Caco-2 (cell line): ENCODE results near the gene MAST2. TPM values are rescaled to one million over a fixed set of nuclear protein-coding genes. Genes with fewer than 3 reads are reported as not detected.

Experiments used
- BruUV-seq: library from RNA; stranded (reverse); fragments of 400-500 nt; replicated peaks from 2 replicates; lab custom pipeline; 2021; lab: Mats Ljungman, UMichigan
- CTCF ChIA-PET: fragments of 300-600 bp; sonication (Branson Sonifier 250); formaldehyde crosslinking; loops from one replicate; lab custom pipeline; 2022; ENCODE audit warnings: antibody characterized with exemption; lab: Charles Lee
- POLR2A ChIA-PET: fragments of 300-600 bp; sonication (Branson Sonifier 250); formaldehyde crosslinking; loops from one replicate; lab custom pipeline; 2022; ENCODE audit warnings: antibody characterized with exemption; lab: Charles Lee
- DNase-seq, 2 experiments: peaks; one replicate each; pipeline versions ENCODE4 v3.0.0 to v3.0.0-alpha.2; 2020 to 2022
- H3K27me3 ChIP-seq: replicated peaks from 2 replicates; pipeline ENCODE4 v1.6.0; 2011; ENCODE audit warnings: low read length; ENCODE audit not compliant: control insufficient read depth, insufficient read depth
- H3K36me3 ChIP-seq: 2 replicates; pipeline ENCODE4 v1.5.1; 2011; ENCODE audit warnings: low read length; ENCODE audit not compliant: control insufficient read depth, insufficient read depth
- H3K4me1 ChIP-seq: fragments of 250-450 bp; sonication (Bioruptor Pico); 2 replicates; pipeline ENCODE4 v1.5.1; 2020; ENCODE audit warnings: mild to moderate bottlenecking
- H3K4me3 ChIP-seq: 2 replicates; pipeline ENCODE4 v1.5.1; 2011; ENCODE audit warnings: low read depth, mild to moderate bottlenecking, control low read depth, low read length
- H3K9me3 ChIP-seq: fragments of 250-450 bp; sonication (Bioruptor Pico); 2 replicates; pipeline ENCODE4 v1.5.1; 2020; ENCODE audit warnings: mild to moderate bottlenecking, moderate library complexity
- H3K27ac Mint-ChIP-seq: one replicate; pipeline ENCODE4 v1.8.0; 2022; ENCODE audit warnings: mixed read lengths; ENCODE audit not compliant: unreplicated experiment
- H3K27me3 Mint-ChIP-seq: one replicate; pipeline ENCODE4 v1.8.0; 2022; ENCODE audit warnings: mixed read lengths; ENCODE audit not compliant: insufficient read depth, unreplicated experiment
- H3K36me3 Mint-ChIP-seq: one replicate; pipeline ENCODE4 v1.8.0; 2022; ENCODE audit warnings: mild to moderate bottlenecking, mixed read lengths; ENCODE audit not compliant: insufficient read depth, unreplicated experiment
- H3K4me1 Mint-ChIP-seq: one replicate; pipeline ENCODE4 v1.8.0; 2022; ENCODE audit warnings: low read depth, mixed read lengths; ENCODE audit not compliant: unreplicated experiment
- H3K4me3 Mint-ChIP-seq: one replicate; pipeline ENCODE4 v1.8.0; 2022; ENCODE audit warnings: mild to moderate bottlenecking, moderate library complexity, mixed read lengths; ENCODE audit not compliant: unreplicated experiment
- H3K9me3 Mint-ChIP-seq: one replicate; pipeline ENCODE4 v1.8.0; 2022; ENCODE audit warnings: mixed read lengths; ENCODE audit not compliant: unreplicated experiment
- CTCF ChIP-seq, 2 experiments: fragments of 200-600 bp in 1 of 2; IDR thresholded peaks; 1 replicate in 1 of 2; 2 replicates in 1 of 2; pipeline versions ENCODE4 v1.5.1 to v1.8.0; 2011 to 2022; ENCODE audit warnings: antibody characterized with exemption in 1 of 2, control low read depth in 1 of 2, inconsistent platforms in 1 of 2, low read depth in 1 of 2, low read length in 1 of 2, mild to moderate bottlenecking in 1 of 2, moderate library complexity in 1 of 2; ENCODE audit not compliant: insufficient read depth in 1 of 2, severe bottlenecking in 1 of 2, unreplicated experiment in 1 of 2
- intact Hi-C: fragments of 100-400 bp; cut with micrococcal nuclease; formaldehyde crosslinking; loops from one replicate; pipeline ENCODE4 v1.10.0; 2022; ENCODE audit not compliant: unreplicated experiment
- total RNA-seq: library from RNA; stranded (reverse); gene quantifications from 2 replicates; pipeline ENCODE4 v1.2.3, GENCODE V29; 2022

The MAST2 gene
- total RNA-seq, 1 experiment from 2014 or later, result 43.3 TPM

GRCh38 chr1:45804669-45804969 is 1.2 kb downstream of the MAST2 start:
- no peaks in the 10 kb centered on the region for H3K36me3 ChIP-seq
- no TSS peak for BruUV-seq
- H3K4me3 ChIP-seq, result peak overlapping the region; percentile 44
- no peak for DNase-seq
- no peaks in the 10 kb centered on the region for H3K27me3 ChIP-seq
- POLR2A ChIA-PET, result interaction anchor here (1.0 kb wide), 1 partner anchor 118 kb away, joined by 4 read pairs; the partner anchor contains the start of gene GPBP1L1
- Mint-ChIP-seq H3K9me3 (no peaks in the 10 kb centered on the region), H3K27ac (peak overlapping the region; percentile 26), H3K27me3 (no peaks in the 10 kb centered on the region), H3K4me3 (peak overlapping the region; percentile 98), H3K4me1 (peaks cover 24% of the 10 kb centered on the region), H3K36me3 (peaks cover 38% of the 10 kb centered on the region)
- intact Hi-C loops, result loop anchor here (2.0 to 5.0 kb wide), 4 partner anchors 38 to 118 kb away; partner anchors contain the start of genes GPBP1L1 and IPP
- no peaks in the 10 kb centered on the region for H3K9me3 ChIP-seq
- CTCF ChIA-PET, result no interaction called here
- H3K4me1 ChIP-seq, result peaks cover 10% of the 10 kb centered on the region; the same call in 1 of the 2 replicates
- TF ChIP-seq CTCF (IDR thresholded peaks at IDR 0.05; ENCODE audit: insufficient read depth in 1 of 2, low read depth in 1 of 2, low read length in 1 of 2, severe bottlenecking in 1 of 2, unreplicated experiment in 1 of 2), result no peak

- Histone ChIP-seq H3K4me3 (no peak overlapping the region), H3K36me3 (no peaks in the 10 kb centered on the region), H3K27me3 (no peaks in the 10 kb centered on the region), H3K9me3 (no peaks in the 10 kb centered on the region), H3K4me1 (peaks cover 10% of the 10 kb centered on the region; the same call in 1 of the 2 replicates)
- ChIA-PET POLR2A (no interaction called here), CTCF (no interaction called here)
- no peaks in the 10 kb centered on the region for H3K9me3 Mint-ChIP-seq
- H3K27ac Mint-ChIP-seq, result no peak overlapping the region
- peaks cover 44% of the 10 kb centered on the region for H3K36me3 Mint-ChIP-seq
- H3K27me3 Mint-ChIP-seq, result no peaks in the 10 kb centered on the region
- no TSS peak for BruUV-seq
- H3K4me3 Mint-ChIP-seq, result peak overlapping the region; percentile 98
- no peak for DNase-seq
- peaks cover 24% of the 10 kb centered on the region for H3K4me1 Mint-ChIP-seq
- intact Hi-C loops, result no loop called here
- TF ChIP-seq CTCF (IDR thresholded peaks at IDR 0.05; ENCODE audit: insufficient read depth in 1 of 2, low read depth in 1 of 2, low read length in 1 of 2, severe bottlenecking in 1 of 2, unreplicated experiment in 1 of 2), result no peak
These were observed 2.7 kb downstream of the MAST2 start for GRCh38 chr1:45806129-45806528.

- no TSS peak for BruUV-seq
- Mint-ChIP-seq H3K27me3 (no peaks in the 10 kb centered on the region), H3K4me3 (no peak overlapping the region), H3K27ac (peak overlapping the region; percentile 55), H3K36me3 (peaks cover 32% of the 10 kb centered on the region), H3K4me1 (peaks cover 10% of the 10 kb centered on the region), H3K9me3 (no peaks in the 10 kb centered on the region)
- no peak for TF ChIP-seq CTCF (IDR thresholded peaks at IDR 0.05; ENCODE audit: insufficient read depth in 1 of 2, low read depth in 1 of 2, low read length in 1 of 2, severe bottlenecking in 1 of 2, unreplicated experiment in 1 of 2)
- Histone ChIP-seq H3K4me3 (no peak overlapping the region), H3K4me1 (no peaks in the 10 kb centered on the region), H3K36me3 (no peaks in the 10 kb centered on the region), H3K9me3 (no peaks in the 10 kb centered on the region), H3K27me3 (no peaks in the 10 kb centered on the region)
- POLR2A ChIA-PET, result no interaction called here
- intact Hi-C loops, result no loop called here
- no peak for DNase-seq
- CTCF ChIA-PET, result no interaction called here
These were observed 6.3 kb downstream of the MAST2 start for GRCh38 chr1:45809761-45810160.
